GM12875 (cell line): ENCODE results near the gene ADAP1.

Experiments used
- H3K4me3 ChIP-seq: one replicate; pipeline ENCODE4 v1.5.1; 2011; ENCODE audit warnings: low read depth, low read length, control low read depth
- TF ChIP-seq, protein P1 (sequence below): IDR thresholded peaks from 2 replicates; pipeline ENCODE4 v1.5.1; 2011; ENCODE audit warnings: low read depth, mild to moderate bottlenecking, control low read depth, inconsistent platforms, low read length, moderate library complexity, borderline replicate concordance; ENCODE audit not compliant: insufficient read depth

ADAP1 gene

GRCh38 chr7:897771-898376 is 56.6 kb downstream of the ADAP1 start:
- no peak overlapping the region for H3K4me3 ChIP-seq
- TF ChIP-seq, protein P1, sequence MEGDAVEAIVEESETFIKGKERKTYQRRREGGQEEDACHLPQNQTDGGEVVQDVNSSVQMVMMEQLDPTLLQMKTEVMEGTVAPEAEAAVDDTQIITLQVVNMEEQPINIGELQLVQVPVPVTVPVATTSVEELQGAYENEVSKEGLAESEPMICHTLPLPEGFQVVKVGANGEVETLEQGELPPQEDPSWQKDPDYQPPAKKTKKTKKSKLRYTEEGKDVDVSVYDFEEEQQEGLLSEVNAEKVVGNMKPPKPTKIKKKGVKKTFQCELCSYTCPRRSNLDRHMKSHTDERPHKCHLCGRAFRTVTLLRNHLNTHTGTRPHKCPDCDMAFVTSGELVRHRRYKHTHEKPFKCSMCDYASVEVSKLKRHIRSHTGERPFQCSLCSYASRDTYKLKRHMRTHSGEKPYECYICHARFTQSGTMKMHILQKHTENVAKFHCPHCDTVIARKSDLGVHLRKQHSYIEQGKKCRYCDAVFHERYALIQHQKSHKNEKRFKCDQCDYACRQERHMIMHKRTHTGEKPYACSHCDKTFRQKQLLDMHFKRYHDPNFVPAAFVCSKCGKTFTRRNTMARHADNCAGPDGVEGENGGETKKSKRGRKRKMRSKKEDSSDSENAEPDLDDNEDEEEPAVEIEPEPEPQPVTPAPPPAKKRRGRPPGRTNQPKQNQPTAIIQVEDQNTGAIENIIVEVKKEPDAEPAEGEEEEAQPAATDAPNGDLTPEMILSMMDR: no peak

DNA sequence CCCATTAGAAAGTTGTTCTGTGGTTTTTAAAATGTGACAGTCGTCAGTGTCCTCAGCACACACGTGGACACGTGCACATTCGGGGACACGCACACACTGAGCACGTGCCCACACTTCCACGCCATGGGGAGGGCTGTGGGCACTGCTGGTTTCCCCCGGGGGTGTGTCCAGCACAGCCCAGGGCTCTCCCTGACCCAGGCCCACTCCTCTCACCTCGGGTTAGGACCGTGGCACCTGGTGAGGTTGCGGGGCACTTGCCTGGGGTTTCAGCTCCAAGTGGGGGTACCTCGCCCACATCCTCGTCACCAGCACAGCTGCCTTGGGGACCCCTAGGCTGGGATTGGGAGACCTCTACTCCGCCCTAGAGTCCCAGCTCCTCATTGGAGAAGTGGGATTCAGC is 57.4 kb downstream of the ADAP1 start:
- TF ChIP-seq, protein P1: no peak
- H3K4me3 ChIP-seq: no peak overlapping the region

DNA sequence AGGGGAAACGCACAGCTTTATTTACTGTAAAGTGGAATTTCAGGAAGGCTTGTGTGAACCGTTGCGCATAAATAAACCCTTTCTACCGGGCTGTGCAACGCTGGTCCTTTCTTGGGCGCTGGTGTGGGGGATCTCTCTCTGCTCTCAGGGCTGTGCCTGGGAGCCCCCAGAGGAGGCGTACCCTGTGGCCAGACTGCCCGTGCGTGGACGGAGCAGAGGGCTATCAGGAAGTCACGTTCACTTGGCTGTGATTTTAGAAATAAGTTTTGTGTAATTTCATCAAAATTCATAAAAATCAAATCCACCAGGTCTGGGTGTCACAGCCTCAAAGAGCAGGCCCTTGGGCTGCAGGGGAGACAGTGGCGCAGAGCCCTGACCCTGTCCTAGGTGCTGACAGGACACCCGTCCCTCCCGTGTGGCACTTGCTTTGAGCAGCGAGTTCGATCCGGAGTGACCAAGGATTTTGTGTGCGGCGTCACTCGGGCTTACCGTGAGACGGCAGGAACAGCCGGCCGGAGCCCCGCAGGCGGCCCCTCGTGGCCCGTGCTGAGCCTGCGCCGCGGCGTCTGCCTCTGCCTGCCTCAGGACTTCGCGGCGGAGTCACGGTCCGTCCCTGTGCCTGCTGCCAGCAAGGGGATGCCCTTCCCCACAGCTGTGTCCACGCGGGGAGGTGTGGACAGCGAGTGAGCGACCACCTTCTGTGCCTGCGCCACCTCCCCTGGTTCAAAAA is 58.0 kb downstream of the ADAP1 start:
- H3K4me3 ChIP-seq: no peak overlapping the region
- TF ChIP-seq, protein P1: no peak

DNA sequence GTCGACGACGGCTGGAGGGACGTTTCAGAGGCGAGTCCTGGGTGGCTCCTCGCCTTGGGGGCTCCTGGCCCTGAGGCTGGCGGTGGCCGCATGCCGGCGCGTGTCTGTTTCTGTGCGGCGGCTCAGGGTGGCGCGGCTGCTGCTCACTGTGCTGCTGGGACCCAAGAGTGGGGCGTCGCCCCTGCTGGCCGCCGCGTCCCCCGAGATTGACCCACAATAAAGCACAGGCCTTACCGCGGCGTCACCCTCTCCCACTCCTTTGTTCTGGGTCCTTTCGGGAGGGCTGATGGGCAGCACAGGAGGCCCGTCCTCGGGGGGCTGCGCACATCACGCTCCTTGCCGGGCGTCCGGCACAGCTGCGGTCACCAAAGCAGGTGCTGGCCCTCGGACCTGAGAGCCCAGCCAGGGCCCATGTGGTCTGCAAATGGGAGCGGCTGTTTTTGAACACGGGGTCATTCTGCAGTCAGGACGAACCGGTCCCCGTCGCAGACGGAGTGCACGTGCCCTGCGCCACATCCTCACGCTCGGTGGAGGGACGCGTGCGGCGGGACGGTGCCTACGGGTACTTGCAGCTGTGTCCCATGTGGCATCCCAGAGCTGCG is 58.9 kb downstream of the ADAP1 start:
- TF ChIP-seq, protein P1: no peak
- H3K4me3 ChIP-seq: no peak overlapping the region

DNA sequence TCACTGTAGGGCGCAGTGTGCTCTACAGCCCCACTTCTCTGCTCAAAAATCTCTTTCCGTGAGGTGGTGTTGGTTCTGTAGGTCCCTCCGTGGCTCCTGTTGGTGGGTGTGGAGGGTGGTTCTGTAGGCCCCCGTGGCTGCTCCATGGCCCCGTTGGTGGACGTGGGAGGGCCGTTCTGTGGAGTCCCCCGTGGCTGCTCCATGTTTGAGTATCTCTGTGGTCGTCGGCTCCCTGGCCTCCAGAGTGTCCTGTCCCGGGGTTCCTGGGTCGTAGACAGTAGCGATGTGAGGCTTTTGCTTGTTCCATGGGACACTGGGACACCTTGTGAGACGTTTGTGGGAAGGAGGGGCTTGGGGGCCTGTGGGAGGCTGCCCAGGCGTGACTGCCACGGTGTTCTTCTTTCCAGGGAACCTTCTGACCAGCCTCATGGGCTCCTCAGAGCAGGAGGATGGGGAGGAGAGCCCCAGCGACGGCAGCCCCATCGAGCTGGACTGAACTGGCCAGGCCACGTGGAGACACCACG is 59.5 kb downstream of the ADAP1 start:
- no peak overlapping the region for H3K4me3 ChIP-seq
- TF ChIP-seq, protein P1: no peak

GRCh38 chr7:894164-894867 is 60.2 kb downstream of the ADAP1 start:
- TF ChIP-seq, protein P1: no peak
- H3K4me3 ChIP-seq: no peak overlapping the region

GRCh38 chr7:893686-894085 is 60.8 kb downstream of the ADAP1 start:
- no peak overlapping the region for H3K4me3 ChIP-seq
- TF ChIP-seq, protein P1: no peak
